WERI-Rb-1 (cell line): ENCODE measurements around the gene PRSS56.

Experiments used
- DNase-seq: peaks from one replicate; pipeline ENCODE4 v3.0.0-alpha.2; 2020
- H3K27ac ChIP-seq: fragments of 250-450 bp; sonication (Bioruptor Pico); 2 replicates; pipeline ENCODE4 v1.5.1; 2020; ENCODE audit warnings: mild to moderate bottlenecking, moderate library complexity
- H3K27me3 ChIP-seq: fragments of 250-450 bp; sonication (Bioruptor Pico); 2 replicates; pipeline ENCODE4 v1.5.1; 2021; ENCODE audit warnings: mild to moderate bottlenecking, low read depth, moderate library complexity; ENCODE audit not compliant: insufficient read depth, severe bottlenecking
- H3K36me3 ChIP-seq: fragments of 250-450 bp; sonication (Bioruptor Pico); 2 replicates; pipeline ENCODE4 v1.5.1; 2020; ENCODE audit warnings: mild to moderate bottlenecking, moderate library complexity
- H3K4me3 ChIP-seq: 2 replicates; pipeline ENCODE4 v1.5.1; 2011; ENCODE audit warnings: low read depth, mild to moderate bottlenecking, control low read depth, low read length
- H3K9me3 ChIP-seq: fragments of 250-450 bp; sonication (Bioruptor Pico); 2 replicates; pipeline ENCODE4 v1.5.1; 2021; ENCODE audit warnings: mild to moderate bottlenecking, moderate library complexity; ENCODE audit not compliant: severe bottlenecking
- CTCF ChIP-seq: IDR thresholded peaks from 2 replicates; pipeline ENCODE4 v1.5.1; 2011; ENCODE audit warnings: low read depth, mild to moderate bottlenecking, control low read depth, inconsistent platforms, low read length

PRSS56 gene

GRCh38 chr2:232503809-232504323 lies 16.3 kb upstream of the PRSS56 start:
- no peaks in the 10 kb centered on the region for H3K9me3 ChIP-seq
- no peaks in the 10 kb centered on the region for H3K27me3 ChIP-seq
- no peak for TF ChIP-seq CTCF
- H3K36me3 ChIP-seq: no peaks in the 10 kb centered on the region
- no peak overlapping the region for H3K4me3 ChIP-seq
- H3K27ac ChIP-seq: no peak overlapping the region
- DNase-seq: no peak

- Histone ChIP-seq H3K27me3 (no peaks in the 10 kb centered on the region), H3K27ac (no peak overlapping the region), H3K9me3 (no peaks in the 10 kb centered on the region), H3K36me3 (no peaks in the 10 kb centered on the region), H3K4me3 (no peak overlapping the region)
- no peak for TF ChIP-seq CTCF
- DNase-seq: no peak
Observed at GRCh38 chr2:232504438-232504837, 15.8 kb upstream of the PRSS56 start.

GRCh38 chr2:232505856-232506255 lies 14.3 kb upstream of the PRSS56 start:
- no peaks in the 10 kb centered on the region for H3K9me3 ChIP-seq
- no peak for TF ChIP-seq CTCF
- H3K27ac ChIP-seq: peak overlapping the region; percentile 69
- DNase-seq: peak; percentile 86
- no peaks in the 10 kb centered on the region for H3K36me3 ChIP-seq
- H3K27me3 ChIP-seq: no peaks in the 10 kb centered on the region
- H3K4me3 ChIP-seq: peak overlapping the region; percentile 12; the same call in 1 of the 2 replicates

GRCh38 chr2:232506709-232507108 lies 13.5 kb upstream of the PRSS56 start:
- H3K27ac ChIP-seq: peak overlapping the region; percentile 69

GRCh38 chr2:232508251-232508650 lies 11.9 kb upstream of the PRSS56 start:
- no peak for DNase-seq
- no peak overlapping the region for H3K27ac ChIP-seq
- no peaks in the 10 kb centered on the region for H3K36me3 ChIP-seq
- no peak overlapping the region for H3K4me3 ChIP-seq
- peak; percentile 24; the same call in 1 of the 2 replicates for TF ChIP-seq CTCF
- H3K9me3 ChIP-seq: no peaks in the 10 kb centered on the region
- no peaks in the 10 kb centered on the region for H3K27me3 ChIP-seq

More at GRCh38 chr2:232506709-232507108, 13.5 kb upstream of the PRSS56 start:
- no peaks in the 10 kb centered on the region for H3K27me3 ChIP-seq
- no peak for TF ChIP-seq CTCF
- H3K9me3 ChIP-seq: no peaks in the 10 kb centered on the region
- H3K36me3 ChIP-seq: no peaks in the 10 kb centered on the region
- H3K4me3 ChIP-seq: no peak overlapping the region
- no peak for DNase-seq

- TF ChIP-seq CTCF: no peak
- Histone ChIP-seq H3K9me3 (no peaks in the 10 kb centered on the region), H3K27ac (peak overlapping the region; percentile 70), H3K27me3 (no peaks in the 10 kb centered on the region), H3K36me3 (no peaks in the 10 kb centered on the region), H3K4me3 (no peak overlapping the region)
- peak; percentile 44 for DNase-seq
Observed at GRCh38 chr2:232511336-232511890, 8.8 kb upstream of the PRSS56 start.
